ENCODE data around the gene CARNS1.

Gene CARNS1

GRCh38 chr11:67428052-67429001, 12.8 kb downstream of the CARNS1 start, which contains the start of gene RPS6KB2:
Gene RPS6KB2, plus strand, starts transcription at chr11:67428494. Its CDS starts 52 bp downstream, at chr11:67428546.
- DNase-seq (ENCODE audit: low read depth in 2 of 2): peak; percentile 99 to 100

- no peak for DNase-seq (ENCODE audit: low read depth in 2 of 2)
Measured at GRCh38 chr11:67429038-67429668, 13.7 kb downstream of the CARNS1 start.

GRCh38 chr11:67429722-67430121, 14.2 kb downstream of the CARNS1 start:
- DNase-seq (ENCODE audit: low read depth in 2 of 2): no peak

- DNase-seq (ENCODE audit: low read depth in 2 of 2): no peak
Measured at GRCh38 chr11:67431346-67432249, 16.1 kb downstream of the CARNS1 start.

GRCh38 chr11:67432655-67433349, 17.3 kb downstream of the CARNS1 start:
- DNase-seq (ENCODE audit: low read depth in 2 of 2): no peak

GRCh38 chr11:67433536-67434394, 18.3 kb downstream of the CARNS1 start:
- no peak for DNase-seq (ENCODE audit: low read depth in 2 of 2)

- DNase-seq (ENCODE audit: low read depth in 2 of 2): no peak
Measured at GRCh38 chr11:67434395-67434881, 19.0 kb downstream of the CARNS1 start.

- DNase-seq (ENCODE audit: low read depth in 2 of 2): no peak
Measured at GRCh38 chr11:67435031-67435726, 19.7 kb downstream of the CARNS1 start.

GRCh38 chr11:67435727-67436458, 20.4 kb downstream of the CARNS1 start:
- no peak for DNase-seq (ENCODE audit: low read depth in 2 of 2)

- peak; percentile 66 to 81 for DNase-seq (ENCODE audit: low read depth in 2 of 2)
Measured at GRCh38 chr11:67436459-67437081, 21.1 kb downstream of the CARNS1 start.

GRCh38 chr11:67437082-67437808, 21.8 kb downstream of the CARNS1 start, which contains the start of gene PTPRCAP:
Gene PTPRCAP, minus strand, starts transcription at chr11:67437682. Its CDS starts 63 bp downstream, at chr11:67437619.
- DNase-seq (ENCODE audit: low read depth in 2 of 2): peak; percentile 56 to 75

GRCh38 chr11:67437809-67438157, 22.3 kb downstream of the CARNS1 start:
- no peak for DNase-seq (ENCODE audit: low read depth in 2 of 2)

- DNase-seq (ENCODE audit: low read depth in 2 of 2): peak in 1 of 2 experiments; percentile 82
Measured at GRCh38 chr11:67438158-67438902, 22.9 kb downstream of the CARNS1 start.

- no peak for DNase-seq (ENCODE audit: low read depth in 2 of 2)
Measured at GRCh38 chr11:67439321-67440228, 24.1 kb downstream of the CARNS1 start.

- no peak for DNase-seq (ENCODE audit: low read depth in 2 of 2)
Measured at GRCh38 chr11:67440229-67441097, 25.0 kb downstream of the CARNS1 start.

Data from stimulated activated CD4-positive, alpha-beta T cell treated with anti-CD3 and anti-CD28 coated beads, Interleukin-12 subunit alpha, Interleukin-12 subunit beta, amount 100 ng/mL, for 24 hours (primary cell).